ENCODE measurements around the gene CDK14. TPM values are rescaled to one million over a fixed set of nuclear protein-coding genes. Genes with fewer than 3 reads are reported as not detected.

The CDK14 gene
- total and polyA plus RNA-seq, 9 donors = 12.6 to 54.1 (median 43.8) TPM

DNA sequence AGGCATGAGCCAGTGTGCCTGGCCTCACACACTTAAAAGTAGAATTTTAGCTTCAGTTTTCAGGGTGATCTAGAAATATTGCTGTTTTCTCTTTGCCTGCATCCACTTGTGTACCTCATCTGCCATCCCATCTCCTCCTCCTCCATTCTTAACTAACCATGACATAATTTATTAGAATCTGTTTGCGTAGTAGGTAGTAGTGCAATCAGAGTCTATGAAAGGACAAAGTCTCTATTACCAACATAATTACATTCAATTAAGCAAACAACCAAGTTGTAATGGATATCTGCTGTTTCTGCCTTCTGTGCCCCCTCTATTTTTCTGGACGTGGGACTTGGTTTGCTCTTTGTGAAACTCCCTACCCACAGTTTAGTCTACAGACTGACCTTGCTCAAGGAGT is 72.9 kb downstream of the CDK14 start:
- no peak for DNase-seq
- Histone ChIP-seq H3K4me1 (ENCODE audit: insufficient read depth) (peaks cover 5% of the 10 kb centered on the region), H3K4me3 (no peak overlapping the region), H3K27ac (no peak overlapping the region), H3K27me3 (no peaks in the 10 kb centered on the region), H3K36me3 (no peaks in the 10 kb centered on the region), H3K9me3 (no peaks in the 10 kb centered on the region)
- TF ChIP-seq EP300 (IDR thresholded peaks at IDR 0.05) = no peak
- no peak for TF ChIP-seq POLR2A (IDR thresholded peaks at IDR 0.05)
- TF ChIP-seq, protein P1, sequence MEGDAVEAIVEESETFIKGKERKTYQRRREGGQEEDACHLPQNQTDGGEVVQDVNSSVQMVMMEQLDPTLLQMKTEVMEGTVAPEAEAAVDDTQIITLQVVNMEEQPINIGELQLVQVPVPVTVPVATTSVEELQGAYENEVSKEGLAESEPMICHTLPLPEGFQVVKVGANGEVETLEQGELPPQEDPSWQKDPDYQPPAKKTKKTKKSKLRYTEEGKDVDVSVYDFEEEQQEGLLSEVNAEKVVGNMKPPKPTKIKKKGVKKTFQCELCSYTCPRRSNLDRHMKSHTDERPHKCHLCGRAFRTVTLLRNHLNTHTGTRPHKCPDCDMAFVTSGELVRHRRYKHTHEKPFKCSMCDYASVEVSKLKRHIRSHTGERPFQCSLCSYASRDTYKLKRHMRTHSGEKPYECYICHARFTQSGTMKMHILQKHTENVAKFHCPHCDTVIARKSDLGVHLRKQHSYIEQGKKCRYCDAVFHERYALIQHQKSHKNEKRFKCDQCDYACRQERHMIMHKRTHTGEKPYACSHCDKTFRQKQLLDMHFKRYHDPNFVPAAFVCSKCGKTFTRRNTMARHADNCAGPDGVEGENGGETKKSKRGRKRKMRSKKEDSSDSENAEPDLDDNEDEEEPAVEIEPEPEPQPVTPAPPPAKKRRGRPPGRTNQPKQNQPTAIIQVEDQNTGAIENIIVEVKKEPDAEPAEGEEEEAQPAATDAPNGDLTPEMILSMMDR (IDR thresholded peaks at IDR 0.05) = no peak
- intact Hi-C loops (cut with DNase I) = no loop called here
- 41 to 61% (median 46%) methylated on average over 2 of the region's 2 CpGs for WGBS, 3 donors

DNA sequence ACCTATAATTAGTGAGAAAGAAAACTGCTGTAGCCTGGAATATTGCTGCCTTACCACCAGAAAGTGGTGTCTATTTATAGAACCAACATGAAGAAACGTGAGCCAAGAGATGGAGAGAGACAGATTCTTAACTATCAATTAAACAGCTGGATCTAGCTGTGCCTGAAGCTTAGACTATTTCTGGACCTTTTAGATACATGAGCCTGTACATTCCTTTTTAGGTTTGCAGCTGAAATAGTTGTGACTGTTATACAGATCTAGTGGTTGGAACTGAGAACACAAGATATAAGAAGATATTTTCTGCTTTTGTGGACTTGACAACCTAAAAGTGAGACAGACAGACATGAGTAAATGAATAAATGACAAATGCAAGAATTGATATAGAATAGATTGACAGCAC is 73.4 kb downstream of the CDK14 start:
- peaks cover 5% of the 10 kb centered on the region for H3K4me1 ChIP-seq (ENCODE audit: insufficient read depth)
- intact Hi-C loops (cut with DNase I) = no loop called here
- H3K27me3 ChIP-seq = no peaks in the 10 kb centered on the region
- H3K4me3 ChIP-seq = no peak overlapping the region
- TF ChIP-seq, protein P1 (IDR thresholded peaks at IDR 0.05) = no peak
- no peak for TF ChIP-seq EP300 (IDR thresholded peaks at IDR 0.05)
- DNase-seq = no peak
- H3K9me3 ChIP-seq = no peaks in the 10 kb centered on the region
- H3K36me3 ChIP-seq = no peaks in the 10 kb centered on the region
- WGBS, 3 donors = 18 to 48% (median 32%) methylated on average over 1 of the region's 1 CpG
- H3K27ac ChIP-seq = no peak overlapping the region

DNA sequence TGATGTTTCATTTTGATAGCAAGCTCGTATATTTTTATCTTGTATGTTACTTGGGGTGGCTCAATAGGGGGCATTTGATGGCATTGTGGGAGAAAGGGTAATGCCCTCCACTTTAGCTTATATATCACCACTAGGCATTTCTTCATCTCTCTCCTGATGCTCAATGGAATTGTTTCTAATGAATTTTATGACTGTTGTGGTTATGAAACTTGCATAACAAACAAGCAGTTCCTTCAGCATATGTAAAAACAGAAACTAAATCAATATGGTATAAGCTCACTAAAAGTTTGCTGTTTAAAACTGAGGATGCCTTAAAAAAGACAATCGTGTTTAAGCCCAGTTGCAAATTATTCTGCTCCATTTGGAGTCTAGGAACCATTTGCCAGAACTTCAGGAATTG is 75.5 kb downstream of the CDK14 start:
- no peak for TF ChIP-seq EP300 (IDR thresholded peaks at IDR 0.05)
- TF ChIP-seq, protein P1 (IDR thresholded peaks at IDR 0.05) = no peak
- no peak for TF ChIP-seq POLR2A (IDR thresholded peaks at IDR 0.05)
- Histone ChIP-seq H3K4me3 (no peak overlapping the region), H3K27me3 (no peaks in the 10 kb centered on the region), H3K27ac (no peak overlapping the region), H3K36me3 (no peaks in the 10 kb centered on the region), H3K4me1 (ENCODE audit: insufficient read depth) (peaks cover 1% of the 10 kb centered on the region), H3K9me3 (no peaks in the 10 kb centered on the region)
- DNase-seq = no peak
- 59 to 73% (median 64%) methylated on average over 2 of the region's 2 CpGs for WGBS, 3 donors
- intact Hi-C loops (cut with DNase I) = no loop called here

DNA sequence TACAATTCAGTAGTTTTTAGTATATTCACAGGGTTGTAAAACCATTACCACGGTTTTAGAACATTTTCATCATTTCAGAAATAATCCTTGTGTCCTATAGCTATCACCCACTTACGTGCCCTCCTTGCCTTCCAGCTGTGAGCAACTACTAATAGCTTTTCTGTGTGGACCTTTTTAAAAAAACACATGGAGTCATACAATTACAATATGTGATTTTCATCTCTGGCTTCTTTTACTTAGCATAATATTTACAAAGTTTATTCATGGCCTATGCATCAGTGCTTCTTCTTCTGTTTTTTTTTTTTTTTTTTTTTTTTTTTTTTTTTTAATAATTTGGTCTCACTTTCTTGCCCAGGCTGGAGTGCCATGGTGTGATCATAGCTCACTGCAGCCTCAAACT is 76.1 kb downstream of the CDK14 start:
- Histone ChIP-seq H3K36me3 (no peaks in the 10 kb centered on the region), H3K27me3 (no peaks in the 10 kb centered on the region), H3K27ac (no peak overlapping the region), H3K9me3 (no peaks in the 10 kb centered on the region), H3K4me3 (no peak overlapping the region), H3K4me1 (ENCODE audit: insufficient read depth) (peaks cover 1% of the 10 kb centered on the region)
- intact Hi-C loops (cut with DNase I) = no loop called here
- TF ChIP-seq POLR2A (IDR thresholded peaks at IDR 0.05) (no peak), EP300 (IDR thresholded peaks at IDR 0.05) (no peak)
- TF ChIP-seq, protein P1 (IDR thresholded peaks at IDR 0.05) = no peak
- WGBS, 3 donors = 92 to 97% (median 95%) methylated on average over 2 of the region's 2 CpGs
- no peak for DNase-seq

DNA sequence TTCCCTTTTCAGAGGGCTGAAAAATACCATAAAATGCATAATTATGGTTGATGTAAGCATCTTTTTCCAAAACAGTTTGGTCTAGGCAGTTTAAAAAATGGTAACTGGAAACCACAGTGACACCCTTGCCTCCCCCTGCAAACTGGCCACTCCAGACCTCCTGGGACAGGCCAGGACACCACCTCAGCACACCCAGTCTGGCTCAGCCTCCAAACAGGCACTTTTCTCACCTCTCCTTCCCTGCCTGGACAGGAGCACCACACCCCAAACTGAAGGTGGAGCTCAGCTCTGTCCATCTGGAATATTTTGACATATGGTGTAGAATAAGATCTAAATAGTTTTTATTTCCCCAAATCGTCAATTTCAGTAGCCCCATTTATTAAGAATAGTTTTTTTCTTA is 78.5 kb downstream of the CDK14 start:
- H3K27ac ChIP-seq = no peak overlapping the region
- no peaks in the 10 kb centered on the region for H3K36me3 ChIP-seq
- 48 to 55% (median 50%) methylated on average over 1 of the region's 1 CpG for WGBS, 3 donors

More for the DNA sequence above, 78.5 kb downstream of the CDK14 start:
- Histone ChIP-seq H3K4me1 (ENCODE audit: insufficient read depth) (peaks cover 2% of the 10 kb centered on the region), H3K9me3 (no peaks in the 10 kb centered on the region), H3K4me3 (no peak overlapping the region), H3K27me3 (no peaks in the 10 kb centered on the region)
- no peak for TF ChIP-seq POLR2A (IDR thresholded peaks at IDR 0.05)
- no peak for TF ChIP-seq EP300 (IDR thresholded peaks at IDR 0.05)
- TF ChIP-seq, protein P1 (IDR thresholded peaks at IDR 0.05) = no peak
- no peak for DNase-seq
- intact Hi-C loops (cut with DNase I) = no loop called here

Data from ovary (tissue), 9 donors.